ENCODE measurements around the gene CCT5. TPM values are rescaled to one million over a fixed set of nuclear protein-coding genes. Genes with fewer than 3 reads are reported as not detected.

CCT5 gene
- total RNA-seq, 1 experiment from 2014 or later: 532 TPM

GRCh38 chr5:10315201-10315600, 65.1 kb downstream of the CCT5 start:
- Histone ChIP-seq H3K18ac (ENCODE audit: insufficient read length, low read depth, low read length) (no peak overlapping the region), H3K79me2 (ENCODE audit: insufficient read depth, low read length) (no peaks in the 10 kb centered on the region), H3K27me3 (ENCODE audit: insufficient read depth, low read length) (no peaks in the 10 kb centered on the region), H4K91ac (ENCODE audit: insufficient read length, low read depth, low read length) (no peak overlapping the region), H2AFZ (ENCODE audit: low read length) (no peak overlapping the region), H4K20me1 (ENCODE audit: control insufficient read depth, insufficient read depth, insufficient read length) (no peaks in the 10 kb centered on the region), H2BK120ac (ENCODE audit: low read depth, low read length, poor library complexity, severe bottlenecking) (no peak overlapping the region), H3K56ac (ENCODE audit: insufficient read length, low read depth, low read length) (no peak overlapping the region), H4K5ac (ENCODE audit: insufficient read length, low read depth, low read length) (no peak overlapping the region), H3K4ac (ENCODE audit: low read depth, low read length) (no peak overlapping the region), H2BK15ac (ENCODE audit: low read depth, low read length) (no peak overlapping the region), H2BK12ac (ENCODE audit: insufficient read length, low read depth, low read length) (no peak overlapping the region), H3K79me1 (ENCODE audit: insufficient read depth, low read depth, low read length, poor library complexity, severe bottlenecking) (no peaks in the 10 kb centered on the region), H3K27ac (ENCODE audit: insufficient read length, low read depth, low read length) (no peak overlapping the region), H2BK5ac (ENCODE audit: insufficient read length, low read length) (no peak overlapping the region), H3K14ac (ENCODE audit: insufficient read depth, low read length) (no peak overlapping the region), H3T11ph (ENCODE audit: low read length) (no peak overlapping the region), H3K9ac (ENCODE audit: extremely low read depth, insufficient read length, low read length) (no peak overlapping the region), H3K9me3 (ENCODE audit: control insufficient read depth, low read depth, low read length) (no peaks in the 10 kb centered on the region), H3K23me2 (ENCODE audit: insufficient read length, low read depth, low read length, poor library complexity, severe bottlenecking) (no peaks in the 10 kb centered on the region), H2BK20ac (ENCODE audit: low read depth, low read length, poor library complexity, severe bottlenecking) (no peak overlapping the region), H3K23ac (ENCODE audit: insufficient read length, low read depth, low read length) (no peak overlapping the region), H3K4me1 (ENCODE audit: insufficient read depth, low read length) (no peaks in the 10 kb centered on the region; the same call in 1 of the 2 replicates), H2AK5ac (ENCODE audit: insufficient read length, low read length) (no peak overlapping the region), H4K8ac (replicated peaks; ENCODE audit: insufficient read length, low read depth, low read length) (no peak overlapping the region), H3K4me2 (ENCODE audit: insufficient read depth, insufficient read length, low read length) (no peak overlapping the region)
- Mint-ChIP-seq H3K36me3 (ENCODE audit: insufficient read depth in 1 of 3, low read depth in 3 of 3) (peaks cover 2 to 5% (median 4%) of the 10 kb centered on the region in 3 experiments; a peak in 4 of 7 replicates), H3K27me3 (ENCODE audit: low read depth) (peaks cover 5% of the 10 kb centered on the region), H3K9me3 (peaks cover 2 to 4% of the 10 kb centered on the region in 2 experiments; a peak in 2 of 5 replicates), H3K4me1 (peaks cover 4 to 9% of the 10 kb centered on the region in 2 experiments; a peak in 3 of 4 replicates), H3K27ac (no peak overlapping the region), H3K4me3 (no peak overlapping the region)
- TF ChIP-seq CTCF (conservative IDR thresholded peaks at IDR 0.05): no peak
- WGBS (ENCODE audit: extremely low coverage, insufficient read length, low lambda C conversion rate): no CpG with 5 or more reads among the region's 5 CpGs
- DNase-seq: no peak

Other genes starting within 250 kb of the CCT5 start
- gene ATPSCKMT, start 392 bp upstream of the CCT5 start, total RNA-seq (2021): 10.5 and 11.0 TPM in 2 replicates
- 12.2 and 12.6 TPM in 2 replicates for gene CMBL, start 57.6 kb downstream of the CCT5 start, total RNA-seq (2021)
- gene MARCHF6, start 103.4 kb downstream of the CCT5 start, total RNA-seq (2021): 114 and 118 TPM in 2 replicates
- 0.37 TPM in 1 of 2 replicates, not detected in the other for gene ROPN1L, start 191.6 kb downstream of the CCT5 start, total RNA-seq (2021)

All from H9 (cell line).